HepG2 (cell line): ENCODE data around the gene SLC19A3. TPM values are rescaled to one million over a fixed set of nuclear protein-coding genes. Genes with fewer than 3 reads are reported as not detected.

Source experiments
- ATAC-seq: fragments of 200-7000 bp; cut with Tn5 transposase; 3 replicates; pipeline ENCODE4 v1.9.1; 2020; ENCODE audit warnings: mild to moderate bottlenecking, moderate library complexity
- BruUV-seq: library from RNA; stranded (reverse); fragments of 400-500 nt; replicated peaks from 2 replicates; lab custom pipeline; 2021; lab: Mats Ljungman, UMichigan
- CTCF ChIA-PET: fragments of 300-600 bp; formaldehyde crosslinking; extraction: SDS; loops from one replicate; lab custom pipeline; 2021; ENCODE audit warnings: low total read pairs, inconsistent platforms, low intra/inter-chr PET ratio; lab: Yijun Ruan, JAX
- POLR2A ChIA-PET: fragments of 350-600 bp; sonication (Branson Sonifier 250); formaldehyde crosslinking; loops from one replicate; lab custom pipeline; 2020; ENCODE audit warnings: antibody characterized with exemption, inconsistent platforms; lab: Yijun Ruan, JAX
- DNase-seq: peaks from one replicate; pipeline ENCODE4 v3.0.0-alpha.2; 2015; ENCODE audit warnings: low spot score
- FAIRE-seq: peaks from 3 replicates; lab custom pipeline; 2011; peaks lifted over from hg19 to GRCh38; lab: Jason Lieb, UNC
- H2AFZ ChIP-seq: one replicate; pipeline ENCODE4 v1.6.1; 2011; ENCODE audit warnings: low read length, inconsistent platforms
- H3K27ac ChIP-seq: fragments of 300-600 bp; 3 replicates; pipeline ENCODE4 v1.8.0; 2011; ENCODE audit warnings: mixed run types, mild to moderate bottlenecking, mixed read lengths, low read length, inconsistent platforms; ENCODE audit not compliant: insufficient read depth; ENCODE audit errors: extremely low read length
- H3K27me3 ChIP-seq, 2 experiments: fragments of 200-600 bp in 1 of 2; 2 replicates in 1 of 2; 3 replicates in 1 of 2; pipeline versions ENCODE4 v1.6.0 to v1.8.0; 2011; ENCODE audit warnings: low read length in 2 of 2, mild to moderate bottlenecking in 2 of 2, moderate library complexity in 2 of 2, inconsistent platforms in 1 of 2; ENCODE audit not compliant: insufficient read depth in 2 of 2, control insufficient read depth in 1 of 2
- H3K36me3 ChIP-seq, 2 experiments: fragments of 200-600 bp in 1 of 2; replicated peaks in 1 of 2; 2 replicates in 1 of 2; 3 replicates in 1 of 2; pipeline versions ENCODE4 v1.5.1 to v1.8.0; 2011; ENCODE audit warnings: low read length in 2 of 2, inconsistent platforms in 1 of 2; ENCODE audit not compliant: insufficient read depth in 2 of 2, control insufficient read depth in 1 of 2
- H3K4me1 ChIP-seq: 2 replicates; pipeline ENCODE4 v1.5.1; 2012; ENCODE audit warnings: low read length, inconsistent platforms; ENCODE audit not compliant: insufficient read depth
- H3K4me2 ChIP-seq: 2 replicates; pipeline ENCODE4 v1.6.0; 2011; ENCODE audit warnings: low read depth, low read length, inconsistent platforms
- H3K4me3 ChIP-seq, 3 experiments: fragments of 200-600 bp in 1 of 3; sonication (generic), shearing (Covaris generic) in 1 of 3; replicated peaks in 1 of 3; 2 replicates each; pipeline ENCODE4 v1.5.1; 2011 to 2016; ENCODE audit warnings: low read length in 3 of 3, inconsistent platforms in 2 of 3, low read depth in 2 of 3, mild to moderate bottlenecking in 2 of 3, control low read depth in 1 of 3, mixed read lengths in 1 of 3; ENCODE audit not compliant: insufficient read depth in 1 of 3
- H3K79me2 ChIP-seq: one replicate; pipeline ENCODE4 v1.6.1; 2011; ENCODE audit warnings: low read length, inconsistent platforms; ENCODE audit not compliant: insufficient read depth
- H3K9ac ChIP-seq: 2 replicates; pipeline ENCODE4 v1.6.0; 2011; ENCODE audit warnings: mild to moderate bottlenecking, low read depth, low read length, inconsistent platforms; ENCODE audit not compliant: insufficient read depth
- H3K9me3 ChIP-seq: 2 replicates; pipeline ENCODE4 v1.5.1; 2012; ENCODE audit warnings: mild to moderate bottlenecking, low read length
- H4K20me1 ChIP-seq: 2 replicates; pipeline ENCODE4 v1.6.0; 2011; ENCODE audit warnings: inconsistent platforms, mild to moderate bottlenecking, low read length, moderate library complexity; ENCODE audit not compliant: insufficient read depth
- CEBPG ChIP-seq: IDR thresholded peaks from 2 replicates; pipeline ENCODE4 v1.6.1; 2016
- EED ChIP-seq: sonication (generic); formaldehyde crosslinking; IDR thresholded peaks from 2 replicates; pipeline ENCODE4 v1.5.0; 2020; ENCODE audit warnings: mild to moderate bottlenecking, missing genetic modification reagents
- FOXC1 ChIP-seq: sonication (generic); formaldehyde crosslinking; IDR thresholded peaks from 2 replicates; pipeline ENCODE4 v1.8.0; 2022; ENCODE audit warnings: mild to moderate bottlenecking, missing genetic modification reagents, borderline replicate concordance
- HNRNPUL1 ChIP-seq: fragments of 200-400 bp; formaldehyde crosslinking; IDR thresholded peaks from 2 replicates; pipeline ENCODE4 v1.6.1; 2017; ENCODE audit warnings: low read depth, mild to moderate bottlenecking, low read length, moderate library complexity
- MYC ChIP-seq: sonication (generic); formaldehyde crosslinking; IDR thresholded peaks from 2 replicates; pipeline ENCODE4 v1.9.0; 2021; ENCODE audit warnings: missing genetic modification reagents, borderline replicate concordance
- ONECUT2 ChIP-seq: sonication (generic); formaldehyde crosslinking; IDR thresholded peaks from 2 replicates; pipeline ENCODE4 v1.4.0; 2020; ENCODE audit warnings: missing genetic modification reagents
- ZNF235 ChIP-seq: sonication (generic); formaldehyde crosslinking; IDR thresholded peaks from 2 replicates; pipeline ENCODE4 v1.8.1; 2023; ENCODE audit warnings: mild to moderate bottlenecking, missing genetic modification reagents, borderline replicate concordance
- ZNF282 ChIP-seq: fragments of 450-650 bp; IDR thresholded peaks from 2 replicates; pipeline ENCODE4 v1.6.1; 2018; ENCODE audit not compliant: partially characterized antibody
- ZNF547 ChIP-seq: sonication (generic); formaldehyde crosslinking; IDR thresholded peaks from 2 replicates; pipeline ENCODE4 v1.5.1; 2020; ENCODE audit warnings: mild to moderate bottlenecking, missing genetic modification reagents
- ZNF768 ChIP-seq: sonication (generic); formaldehyde crosslinking; IDR thresholded peaks from 2 replicates; pipeline ENCODE4 v1.4.0; 2020; ENCODE audit warnings: missing genetic modification reagents
- WGBS: methylation state at CpG from one replicate; pipeline ENCODE4 v1.1.6; 2017; ENCODE audit warnings: low lambda C conversion rate; 5-methylcytosine and 5-hydroxymethylcytosine counted together
- in situ Hi-C: cut with HindIII; loops from 2 replicates; pipeline ENCODE4 v1.10.0; 2017; ENCODE audit warnings: low pct_unique_long_range_greater_than_20kb; ENCODE audit not compliant: extremely low pct_ligation_motif_present
- intact Hi-C: fragments of 100-400 bp; cut with micrococcal nuclease; formaldehyde crosslinking; loops from one replicate; pipeline ENCODE4 v1.10.0; 2022; ENCODE audit not compliant: unreplicated experiment
- polyA plus RNA-seq, 8 experiments: library from polyadenylated mRNA; depleted of rRNA in 3 of 8; stranded (reverse) in 7 of 8; unstranded in 1 of 8; fragments of >200 nt; fragmentation: Illumina TruSeq in 4 of 8; extraction: Trizol in 4 of 8; gene quantifications; 2 replicates each; pipeline versions ENCODE4 v1.2.1 to v1.2.3, GENCODE V29; 2011 to 2016; ENCODE audit warnings: low read depth in 4 of 8, missing spikeins in 1 of 8, mixed read lengths in 1 of 8; ENCODE audit not compliant: insufficient read depth in 1 of 8
- total RNA-seq, 5 experiments: library from RNA; depleted of rRNA; stranded (reverse); fragments of >200 nt; fragmentation: Illumina TruSeq; extraction: Trizol; gene quantifications; 2 replicates each; pipeline ENCODE4 v1.2.3, GENCODE V29; 2016; ENCODE audit warnings: low read depth in 1 of 5
- TF ChIP-seq, protein P1 (sequence below): sonication (generic); formaldehyde crosslinking; IDR thresholded peaks from 2 replicates; pipeline ENCODE4 v1.5.1; 2020; ENCODE audit warnings: mild to moderate bottlenecking, missing genetic modification reagents, moderate library complexity
- TF ChIP-seq, protein P2 (sequence below): sonication (generic); formaldehyde crosslinking; IDR thresholded peaks from 2 replicates; pipeline ENCODE4 v1.8.1; 2023; ENCODE audit warnings: mild to moderate bottlenecking, inconsistent platforms, moderate library complexity, missing genetic modification reagents, borderline replicate concordance
- TF ChIP-seq, protein P3 (sequence below): sonication (generic); formaldehyde crosslinking; IDR thresholded peaks from 2 replicates; pipeline ENCODE4 v1.4.0; 2020; ENCODE audit warnings: missing genetic modification reagents
- TF ChIP-seq, protein P4 (sequence below): sonication (generic); formaldehyde crosslinking; IDR thresholded peaks from 2 replicates; pipeline ENCODE4 v1.5.0; 2020; ENCODE audit warnings: missing genetic modification reagents, mild to moderate bottlenecking, borderline replicate concordance

The SLC19A3 gene
- total and polyA plus RNA-seq, 2 of the 13 experiments (the other 11 are each of a cell fraction or from before 2014, with no cell fraction given), result 2.3 to 5.2 TPM

DNA sequence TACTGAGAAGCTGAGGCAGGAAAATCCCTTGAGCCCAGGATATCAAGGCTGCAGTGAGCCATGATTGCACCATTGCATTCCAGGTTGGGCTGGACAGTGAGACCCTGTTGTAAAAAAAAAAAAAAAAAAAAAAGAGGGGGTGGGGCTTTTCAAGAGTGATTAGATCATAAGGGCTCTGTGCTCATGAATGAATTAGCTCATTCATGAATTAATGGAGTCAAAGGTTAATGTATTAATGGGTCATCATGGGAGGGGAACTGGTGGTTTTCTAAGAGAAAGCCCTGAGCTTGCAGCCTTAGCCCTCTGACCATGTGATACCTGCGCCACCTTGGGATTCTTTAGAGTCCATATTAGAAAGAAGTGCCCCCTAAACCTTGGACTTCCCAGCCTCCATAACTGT, 4.5 kb downstream of the SLC19A3 start (continued):
- TF ChIP-seq, protein P1, sequence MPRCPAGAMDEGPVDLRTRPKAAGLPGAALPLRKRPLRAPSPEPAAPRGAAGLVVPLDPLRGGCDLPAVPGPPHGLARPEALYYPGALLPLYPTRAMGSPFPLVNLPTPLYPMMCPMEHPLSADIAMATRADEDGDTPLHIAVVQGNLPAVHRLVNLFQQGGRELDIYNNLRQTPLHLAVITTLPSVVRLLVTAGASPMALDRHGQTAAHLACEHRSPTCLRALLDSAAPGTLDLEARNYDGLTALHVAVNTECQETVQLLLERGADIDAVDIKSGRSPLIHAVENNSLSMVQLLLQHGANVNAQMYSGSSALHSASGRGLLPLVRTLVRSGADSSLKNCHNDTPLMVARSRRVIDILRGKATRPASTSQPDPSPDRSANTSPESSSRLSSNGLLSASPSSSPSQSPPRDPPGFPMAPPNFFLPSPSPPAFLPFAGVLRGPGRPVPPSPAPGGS, result no peak
- TF ChIP-seq EED, result no peak
- TF ChIP-seq, protein P2, sequence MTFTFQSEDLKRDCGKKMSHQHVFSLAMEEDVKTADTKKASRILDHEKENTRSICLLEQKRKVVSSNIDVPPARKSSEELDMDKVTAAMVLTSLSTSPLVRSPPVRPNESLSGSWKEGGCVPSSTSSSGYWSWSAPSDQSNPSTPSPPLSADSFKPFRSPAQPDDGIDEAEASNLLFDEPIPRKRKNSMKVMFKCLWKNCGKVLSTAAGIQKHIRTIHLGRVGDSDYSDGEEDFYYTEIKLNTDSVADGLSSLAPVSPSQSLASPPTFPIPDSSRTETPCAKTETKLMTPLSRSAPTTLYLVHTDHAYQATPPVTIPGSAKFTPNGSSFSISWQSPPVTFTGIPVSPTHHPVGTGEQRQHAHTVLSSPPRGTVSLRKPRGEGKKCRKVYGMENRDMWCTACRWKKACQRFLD (CRISPR knock-in tag), result no peak

DNA sequence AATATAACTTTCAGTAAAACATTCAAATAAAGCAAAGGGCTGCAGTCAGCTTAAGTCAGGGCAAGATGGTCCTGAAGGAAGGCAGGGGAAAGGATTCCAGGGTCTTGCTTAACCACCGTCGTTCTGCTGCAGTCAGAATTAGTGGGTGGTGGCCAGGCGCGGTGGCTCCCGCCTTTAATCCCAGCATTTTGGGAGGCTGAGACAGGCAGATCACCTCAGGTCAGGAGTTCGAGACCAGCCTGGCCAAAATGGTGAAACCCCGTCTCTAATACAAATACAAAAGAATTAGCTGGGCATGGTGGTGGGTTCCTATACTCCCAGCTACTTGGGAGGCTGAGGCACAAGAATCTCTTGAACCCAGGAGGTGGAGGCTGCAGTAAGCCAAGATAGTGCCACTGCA, 6.8 kb downstream of the SLC19A3 start:
- H3K27me3 ChIP-seq, result no peaks in the 10 kb centered on the region
- no peaks in the 10 kb centered on the region for H3K79me2 ChIP-seq
- peaks cover 14% of the 10 kb centered on the region for H3K4me1 ChIP-seq
- 78% methylated on average over 7 of the region's 7 CpGs for WGBS
- no peak overlapping the region for H3K4me2 ChIP-seq
- H2AFZ ChIP-seq, result no peak overlapping the region
- intact Hi-C loops, result no loop called here
- no peaks in the 10 kb centered on the region for H4K20me1 ChIP-seq
- FAIRE-seq, result no peak
- TF ChIP-seq, protein P3, sequence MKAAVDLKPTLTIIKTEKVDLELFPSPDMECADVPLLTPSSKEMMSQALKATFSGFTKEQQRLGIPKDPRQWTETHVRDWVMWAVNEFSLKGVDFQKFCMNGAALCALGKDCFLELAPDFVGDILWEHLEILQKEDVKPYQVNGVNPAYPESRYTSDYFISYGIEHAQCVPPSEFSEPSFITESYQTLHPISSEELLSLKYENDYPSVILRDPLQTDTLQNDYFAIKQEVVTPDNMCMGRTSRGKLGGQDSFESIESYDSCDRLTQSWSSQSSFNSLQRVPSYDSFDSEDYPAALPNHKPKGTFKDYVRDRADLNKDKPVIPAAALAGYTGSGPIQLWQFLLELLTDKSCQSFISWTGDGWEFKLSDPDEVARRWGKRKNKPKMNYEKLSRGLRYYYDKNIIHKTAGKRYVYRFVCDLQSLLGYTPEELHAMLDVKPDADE (CRISPR knock-in tag), result no peak
- TF ChIP-seq ONECUT2 (CRISPR knock-in tag) (no peak), ZNF282 (no peak), MYC (CRISPR knock-in tag) (no peak), HNRNPUL1 (no peak), FOXC1 (no peak), CEBPG (CRISPR knock-in tag) (no peak), ZNF768 (no peak), ZNF235 (CRISPR knock-in tag) (no peak), ZNF547 (CRISPR knock-in tag) (no peak)
- TF ChIP-seq, protein P4, sequence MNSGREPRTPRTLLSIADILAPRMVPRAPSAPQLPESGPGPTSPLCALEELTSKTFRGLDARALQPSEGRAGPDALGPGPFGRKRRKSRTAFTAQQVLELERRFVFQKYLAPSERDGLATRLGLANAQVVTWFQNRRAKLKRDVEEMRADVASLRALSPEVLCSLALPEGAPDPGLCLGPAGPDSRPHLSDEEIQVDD (CRISPR knock-in tag), result no peak
- TF ChIP-seq, all 625 proteins: peak for 0
- CTCF ChIA-PET, result no interaction called here
- no peak overlapping the region for H3K9ac ChIP-seq
- H3K4me3 ChIP-seq, result no peak overlapping the region
- H3K36me3 ChIP-seq, result no peaks in the 10 kb centered on the region
- H3K9me3 ChIP-seq, result no peaks in the 10 kb centered on the region
- H3K27ac ChIP-seq, result no peak overlapping the region
- BruUV-seq, result no TSS peak
- DNase-seq (no peak), ATAC-seq (no peak)
- in situ Hi-C loops, result no loop called here
- POLR2A ChIA-PET, result no interaction called here
